IPS-18a (cell line): ENCODE data around the gene PRKAG2.
A peak's percentile ranks its signal among the peaks of the same experiment; 100 is the strongest.

ENCODE experiments used
- H3K27ac ChIP-seq: one replicate; pipeline ENCODE4 v1.5.1; 2013; ENCODE audit warnings: low read length
- H3K27me3 ChIP-seq: one replicate; pipeline ENCODE4 v1.6.1; 2013; ENCODE audit warnings: mild to moderate bottlenecking, low read length; ENCODE audit not compliant: control insufficient read depth, insufficient read depth
- H3K36me3 ChIP-seq: one replicate; pipeline ENCODE4 v1.6.1; 2013; ENCODE audit warnings: low read depth, low read length; ENCODE audit not compliant: control insufficient read depth
- H3K4me1 ChIP-seq: one replicate; pipeline ENCODE4 v1.6.1; 2013; ENCODE audit warnings: low read depth, low read length; ENCODE audit not compliant: control insufficient read depth
- H3K4me3 ChIP-seq: one replicate; pipeline ENCODE4 v1.5.1; 2013; ENCODE audit warnings: low read length
- H3K9ac ChIP-seq: one replicate; pipeline ENCODE4 v1.6.1; 2013; ENCODE audit warnings: mild to moderate bottlenecking, low read length, moderate library complexity
- H3K9me3 ChIP-seq: one replicate; pipeline ENCODE4 v1.6.1; 2013; ENCODE audit warnings: low read depth, low read length; ENCODE audit not compliant: control insufficient read depth

PRKAG2 gene

GRCh38 chr7:151899513-151900360 lies 22.8 kb upstream of the PRKAG2 start:
- H3K36me3 ChIP-seq: no peaks in the 10 kb centered on the region
- no peak overlapping the region for H3K27ac ChIP-seq
- no peak overlapping the region for H3K4me3 ChIP-seq
- H3K9ac ChIP-seq: no peak overlapping the region
- no peaks in the 10 kb centered on the region for H3K9me3 ChIP-seq
- H3K4me1 ChIP-seq: peaks cover 8% of the 10 kb centered on the region
- no peaks in the 10 kb centered on the region for H3K27me3 ChIP-seq

- Histone ChIP-seq H3K27ac (no peak overlapping the region), H3K9ac (no peak overlapping the region), H3K4me3 (no peak overlapping the region), H3K9me3 (no peaks in the 10 kb centered on the region), H3K36me3 (no peaks in the 10 kb centered on the region), H3K27me3 (no peaks in the 10 kb centered on the region), H3K4me1 (peaks cover 8% of the 10 kb centered on the region)
These were observed 21.2 kb upstream of the PRKAG2 start for GRCh38 chr7:151897951-151898686.

- Histone ChIP-seq H3K27ac (no peak overlapping the region), H3K4me1 (peaks cover 8% of the 10 kb centered on the region), H3K9me3 (no peaks in the 10 kb centered on the region), H3K27me3 (no peaks in the 10 kb centered on the region), H3K36me3 (no peaks in the 10 kb centered on the region), H3K4me3 (peak overlapping the region; percentile 52), H3K9ac (peak overlapping the region; percentile 3)
These were observed 20.3 kb upstream of the PRKAG2 start for GRCh38 chr7:151897161-151897731.

DNA sequence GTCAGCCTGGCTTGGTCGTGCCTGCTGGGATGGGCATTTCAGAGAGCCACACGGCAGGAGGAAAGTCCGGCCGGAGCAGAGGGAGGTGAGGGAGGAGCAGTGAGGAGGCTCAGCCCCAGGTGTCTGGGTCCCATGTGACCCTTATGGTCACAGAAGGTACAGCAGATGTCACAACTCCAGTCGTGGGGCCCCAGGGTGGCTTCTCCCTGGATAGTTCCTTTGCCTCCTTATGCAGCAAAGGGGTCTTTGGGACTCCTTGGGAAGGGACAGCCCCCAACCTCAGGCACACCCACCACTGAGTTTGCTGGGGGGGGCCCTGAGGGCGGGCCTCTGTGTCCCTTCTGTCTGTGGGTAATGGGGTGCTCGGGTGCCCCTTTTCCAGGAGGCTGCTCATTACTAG lies 19.6 kb upstream of the PRKAG2 start:
- no peaks in the 10 kb centered on the region for H3K36me3 ChIP-seq
- H3K27ac ChIP-seq: no peak overlapping the region
- no peak overlapping the region for H3K9ac ChIP-seq
- no peaks in the 10 kb centered on the region for H3K27me3 ChIP-seq
- H3K4me3 ChIP-seq: no peak overlapping the region
- H3K4me1 ChIP-seq: peaks cover 8% of the 10 kb centered on the region
- H3K9me3 ChIP-seq: no peaks in the 10 kb centered on the region

GRCh38 chr7:151896086-151896485 lies 19.2 kb upstream of the PRKAG2 start:
- H3K27me3 ChIP-seq: no peaks in the 10 kb centered on the region

DNA sequence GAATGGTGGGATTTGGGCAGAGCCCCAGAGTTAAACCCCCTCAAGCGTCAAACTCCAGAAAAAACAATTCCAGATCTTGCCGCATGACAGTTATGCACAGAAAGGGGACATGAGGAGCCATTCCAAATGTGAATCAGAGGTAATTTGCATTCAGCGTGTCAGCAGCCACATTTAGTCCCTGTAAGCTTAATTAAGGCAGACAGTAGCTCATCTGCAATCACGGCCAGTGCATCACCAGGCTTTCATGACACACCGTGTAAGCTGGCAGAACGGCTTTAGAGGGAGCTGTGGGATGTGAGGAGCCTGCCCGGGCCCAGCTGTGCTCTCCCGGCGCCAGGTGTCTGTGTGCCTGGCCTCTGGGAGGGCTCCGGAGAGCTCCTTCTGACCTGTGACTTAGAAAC lies 18.7 kb upstream of the PRKAG2 start:
- no peaks in the 10 kb centered on the region for H3K9me3 ChIP-seq
- no peak overlapping the region for H3K4me3 ChIP-seq
- no peak overlapping the region for H3K9ac ChIP-seq
- H3K4me1 ChIP-seq: peaks cover 8% of the 10 kb centered on the region
- no peaks in the 10 kb centered on the region for H3K36me3 ChIP-seq
- H3K27ac ChIP-seq: no peak overlapping the region
- no peaks in the 10 kb centered on the region for H3K27me3 ChIP-seq

More at GRCh38 chr7:151896086-151896485, 19.2 kb upstream of the PRKAG2 start:
- Histone ChIP-seq H3K9me3 (no peaks in the 10 kb centered on the region), H3K4me1 (peaks cover 8% of the 10 kb centered on the region), H3K27ac (no peak overlapping the region), H3K36me3 (no peaks in the 10 kb centered on the region), H3K4me3 (no peak overlapping the region), H3K9ac (no peak overlapping the region)

DNA sequence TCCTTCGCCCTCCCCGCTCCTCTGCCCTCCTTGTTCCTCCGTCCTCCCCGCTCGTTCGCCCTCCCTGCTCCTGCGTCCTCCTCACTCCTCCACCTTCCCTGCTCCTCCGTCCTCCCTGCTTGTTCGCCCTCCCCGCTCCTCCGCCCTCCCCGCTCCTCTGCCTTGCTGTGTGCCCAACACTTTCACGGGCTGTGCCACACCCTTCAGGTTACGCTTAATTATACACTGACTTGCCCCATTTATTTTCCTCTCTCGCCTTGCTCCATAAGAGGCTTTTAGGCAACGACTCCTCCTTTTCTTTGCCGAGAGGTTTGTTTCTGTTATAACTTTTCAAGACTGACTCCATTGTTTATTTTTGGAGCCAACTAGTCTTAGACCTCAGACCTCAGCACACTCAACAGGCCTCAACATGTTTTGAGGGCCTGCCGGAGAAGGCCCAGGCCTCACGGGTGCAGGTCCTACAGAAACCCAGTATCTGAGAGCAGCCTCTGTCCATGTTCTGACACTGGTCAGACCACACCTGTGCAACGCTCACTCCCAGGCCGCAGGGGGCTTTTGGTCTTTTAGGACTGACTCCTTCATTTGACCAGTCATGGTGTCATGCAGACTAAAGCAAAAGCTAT lies 18.2 kb upstream of the PRKAG2 start:
- Histone ChIP-seq H3K9me3 (no peaks in the 10 kb centered on the region), H3K27ac (no peak overlapping the region), H3K9ac (no peak overlapping the region), H3K4me3 (no peak overlapping the region), H3K27me3 (no peaks in the 10 kb centered on the region), H3K4me1 (peaks cover 8% of the 10 kb centered on the region), H3K36me3 (no peaks in the 10 kb centered on the region)

DNA sequence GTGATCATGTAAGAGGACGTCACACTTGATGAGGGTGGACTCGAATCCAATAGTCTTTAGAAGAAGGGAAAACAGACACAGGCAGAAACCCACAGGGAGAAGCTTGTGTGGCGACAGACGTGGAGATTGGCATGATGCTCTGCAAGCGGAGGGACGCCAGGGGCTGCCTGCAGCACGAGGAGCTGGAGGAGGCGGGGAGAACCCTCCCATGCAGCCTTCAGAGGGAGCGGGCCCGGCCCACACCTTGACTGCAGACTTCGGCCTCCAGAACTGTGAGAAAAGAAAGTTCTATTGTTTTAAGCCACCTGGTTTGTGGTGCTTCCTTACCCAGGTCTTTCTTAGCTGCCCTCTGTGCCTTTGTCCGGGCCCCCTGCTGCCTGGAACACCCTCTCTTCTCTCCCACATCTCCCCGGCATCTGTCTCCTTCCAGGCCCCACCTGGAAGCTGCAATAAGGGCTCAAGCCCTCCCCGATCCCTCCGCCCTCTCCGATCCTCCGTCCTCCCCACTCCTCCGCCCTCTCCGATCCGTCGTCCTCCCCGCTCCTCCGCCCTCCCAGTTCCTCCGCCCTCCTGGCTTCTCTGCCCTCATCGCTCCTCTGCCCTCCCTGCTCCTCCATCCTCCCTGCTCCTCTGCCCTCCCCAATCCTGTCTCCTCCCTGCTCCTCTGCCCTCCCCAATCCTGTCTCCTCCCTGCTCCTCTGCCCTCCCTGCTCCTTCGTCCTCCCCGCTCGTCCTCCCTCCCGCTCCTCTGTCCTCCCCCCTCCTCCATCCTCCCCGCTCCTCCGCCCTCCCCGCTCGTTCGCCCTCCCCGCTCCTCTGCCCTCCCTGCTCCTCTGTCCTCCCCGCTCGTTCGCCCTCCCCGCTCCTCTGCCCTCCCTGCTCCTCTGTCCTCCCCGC lies 17.4 kb upstream of the PRKAG2 start:
- H3K9me3 ChIP-seq: no peaks in the 10 kb centered on the region
- H3K4me3 ChIP-seq: no peak overlapping the region
- H3K36me3 ChIP-seq: no peaks in the 10 kb centered on the region
- no peaks in the 10 kb centered on the region for H3K27me3 ChIP-seq
- H3K27ac ChIP-seq: no peak overlapping the region
- H3K4me1 ChIP-seq: peaks cover 8% of the 10 kb centered on the region
- H3K9ac ChIP-seq: no peak overlapping the region

DNA sequence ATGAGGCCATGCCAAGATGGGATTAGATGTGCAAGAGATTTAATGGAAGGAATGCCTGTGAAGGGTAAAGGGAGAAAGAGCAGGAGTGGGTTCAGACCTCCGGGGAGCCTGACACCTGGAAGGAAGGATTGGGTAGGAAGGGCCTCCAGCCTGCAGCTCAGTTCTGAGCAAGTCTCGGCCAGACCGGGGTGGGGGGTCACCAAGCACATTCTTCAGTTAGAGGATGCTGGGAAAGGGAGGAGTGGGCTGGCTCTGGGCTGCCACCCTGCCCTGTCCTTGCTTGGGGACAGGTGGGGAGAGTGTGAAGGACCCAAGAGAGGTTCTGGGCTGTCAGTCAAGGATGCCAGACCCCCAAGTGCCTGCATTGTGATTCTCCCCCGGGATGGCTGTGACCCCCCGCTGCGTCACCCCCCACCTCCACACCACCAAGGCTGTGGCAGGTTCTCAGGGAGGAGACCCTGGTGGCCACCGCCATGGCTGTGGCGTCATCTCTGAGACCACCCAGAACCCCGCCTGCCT lies 16.5 kb upstream of the PRKAG2 start:
- peaks cover 8% of the 10 kb centered on the region for H3K4me1 ChIP-seq
- no peak overlapping the region for H3K9ac ChIP-seq
- H3K9me3 ChIP-seq: no peaks in the 10 kb centered on the region
- H3K27me3 ChIP-seq: no peaks in the 10 kb centered on the region
- H3K36me3 ChIP-seq: no peaks in the 10 kb centered on the region
- H3K27ac ChIP-seq: no peak overlapping the region
- no peak overlapping the region for H3K4me3 ChIP-seq

GRCh38 chr7:151891753-151892152 lies 14.8 kb upstream of the PRKAG2 start:
- Histone ChIP-seq H3K4me1 (peaks cover 1% of the 10 kb centered on the region), H3K36me3 (no peaks in the 10 kb centered on the region), H3K27me3 (no peaks in the 10 kb centered on the region), H3K27ac (no peak overlapping the region), H3K9ac (no peak overlapping the region), H3K4me3 (no peak overlapping the region), H3K9me3 (no peaks in the 10 kb centered on the region)
